BLaER1 (cell line): Measurements from ENCODE around the gene SLC17A5.
A peak's percentile ranks its signal among the peaks of the same experiment; 100 is the strongest.

Source experiments
- H3K27ac ChIP-seq: shearing (Covaris generic); formaldehyde crosslinking; 2 replicates; pipeline ENCODE4 v1.8.1; 2022
- H3K27me3 ChIP-seq: shearing (Covaris generic); formaldehyde crosslinking; 2 replicates; pipeline ENCODE4 v1.8.1; 2022
- H3K36me3 ChIP-seq: shearing (Covaris generic); formaldehyde crosslinking; 2 replicates; pipeline ENCODE4 v1.8.1; 2022
- H3K4me1 ChIP-seq: shearing (Covaris generic); formaldehyde crosslinking; 2 replicates; pipeline ENCODE4 v1.8.1; 2022
- H3K4me2 ChIP-seq: shearing (Covaris generic); formaldehyde crosslinking; 2 replicates; pipeline ENCODE4 v1.8.1; 2022
- H3K4me3 ChIP-seq: shearing (Covaris generic); formaldehyde crosslinking; 2 replicates; pipeline ENCODE4 v1.8.1; 2022
- H3K9ac ChIP-seq: shearing (Covaris generic); formaldehyde crosslinking; 2 replicates; pipeline ENCODE4 v1.8.1; 2022
- H3K9me3 ChIP-seq: shearing (Covaris generic); formaldehyde crosslinking; 2 replicates; pipeline ENCODE4 v1.8.1; 2022
- H4K20me1 ChIP-seq: shearing (Covaris generic); formaldehyde crosslinking; 2 replicates; pipeline ENCODE4 v1.8.1; 2022
- Cebpa-rat ChIP-seq: shearing (Covaris generic); IDR thresholded peaks from 2 replicates; pipeline ENCODE4 v1.8.1; 2022

SLC17A5 gene

GRCh38 chr6:73666393-73666792 lies 12.6 kb upstream of the SLC17A5 start:
- Histone ChIP-seq H3K27ac (no peak overlapping the region), H3K36me3 (no peaks in the 10 kb centered on the region)
- TF ChIP-seq Cebpa-rat, result no peak

GRCh38 chr6:73665686-73666319 lies 12.0 kb upstream of the SLC17A5 start:
- H3K27me3 ChIP-seq, result no peaks in the 10 kb centered on the region
- H3K36me3 ChIP-seq, result no peaks in the 10 kb centered on the region
- no peak overlapping the region for H3K4me3 ChIP-seq
- no peaks in the 10 kb centered on the region for H4K20me1 ChIP-seq
- no peaks in the 10 kb centered on the region; the same call in 1 of the 2 replicates for H3K9me3 ChIP-seq
- no peak overlapping the region for H3K27ac ChIP-seq
- H3K4me1 ChIP-seq, result no peaks in the 10 kb centered on the region
- no peak overlapping the region for H3K9ac ChIP-seq
- H3K4me2 ChIP-seq, result no peak overlapping the region
- TF ChIP-seq Cebpa-rat, result no peak

More at GRCh38 chr6:73666393-73666792, 12.6 kb upstream of the SLC17A5 start:
- H3K4me2 ChIP-seq, result no peak overlapping the region
- no peaks in the 10 kb centered on the region for H4K20me1 ChIP-seq
- H3K9ac ChIP-seq, result no peak overlapping the region
- H3K9me3 ChIP-seq, result no peaks in the 10 kb centered on the region
- no peak overlapping the region for H3K4me3 ChIP-seq
- H3K4me1 ChIP-seq, result no peaks in the 10 kb centered on the region
- no peaks in the 10 kb centered on the region for H3K27me3 ChIP-seq

GRCh38 chr6:73664701-73665100 lies 10.9 kb upstream of the SLC17A5 start:
- no peak overlapping the region for H3K4me3 ChIP-seq
- H4K20me1 ChIP-seq, result no peaks in the 10 kb centered on the region
- no peak overlapping the region for H3K4me2 ChIP-seq
- H3K36me3 ChIP-seq, result no peaks in the 10 kb centered on the region
- no peaks in the 10 kb centered on the region; the same call in 1 of the 2 replicates for H3K9me3 ChIP-seq
- H3K27me3 ChIP-seq, result no peaks in the 10 kb centered on the region
- H3K9ac ChIP-seq, result no peak overlapping the region
- no peaks in the 10 kb centered on the region for H3K4me1 ChIP-seq
- TF ChIP-seq Cebpa-rat, result no peak
- H3K27ac ChIP-seq, result no peak overlapping the region

- Histone ChIP-seq H3K27ac (no peak overlapping the region), H3K4me3 (no peak overlapping the region), H3K9me3 (no peaks in the 10 kb centered on the region; the same call in 1 of the 2 replicates), H3K4me1 (peaks cover 16% of the 10 kb centered on the region), H3K27me3 (no peaks in the 10 kb centered on the region), H4K20me1 (no peaks in the 10 kb centered on the region), H3K36me3 (no peaks in the 10 kb centered on the region), H3K4me2 (no peak overlapping the region), H3K9ac (no peak overlapping the region)
- TF ChIP-seq Cebpa-rat, result no peak
Measured at GRCh38 chr6:73657201-73657600, 3.4 kb upstream of the SLC17A5 start.

GRCh38 chr6:73656531-73657145 lies 2.8 kb upstream of the SLC17A5 start:
- Histone ChIP-seq H3K4me2 (no peak overlapping the region), H3K4me1 (peaks cover 21% of the 10 kb centered on the region), H3K27me3 (no peaks in the 10 kb centered on the region), H3K27ac (no peak overlapping the region), H3K9me3 (no peaks in the 10 kb centered on the region; the same call in 1 of the 2 replicates), H3K4me3 (no peak overlapping the region), H4K20me1 (no peaks in the 10 kb centered on the region), H3K9ac (no peak overlapping the region), H3K36me3 (no peaks in the 10 kb centered on the region)
- no peak for TF ChIP-seq Cebpa-rat

GRCh38 chr6:73655341-73655917 lies 1.6 kb upstream of the SLC17A5 start:
- Histone ChIP-seq H3K4me2 (peak overlapping the region; percentile 90), H3K9me3 (no peaks in the 10 kb centered on the region), H3K9ac (peak overlapping the region; percentile 94; the same call in 1 of the 2 replicates), H3K4me3 (peak overlapping the region; percentile 99), H3K36me3 (no peaks in the 10 kb centered on the region), H3K27ac (no peak overlapping the region; the same call in 1 of the 2 replicates), H3K4me1 (peaks cover 21% of the 10 kb centered on the region), H3K27me3 (no peaks in the 10 kb centered on the region), H4K20me1 (no peaks in the 10 kb centered on the region)
- no peak for TF ChIP-seq Cebpa-rat

- Histone ChIP-seq H3K27ac (peak overlapping the region; percentile 95), H3K9ac (peak overlapping the region; percentile 94), H3K4me2 (peak overlapping the region; percentile 90), H3K27me3 (no peaks in the 10 kb centered on the region), H3K4me3 (peak overlapping the region; percentile 99), H3K9me3 (no peaks in the 10 kb centered on the region), H3K36me3 (peaks cover 10% of the 10 kb centered on the region; the same call in 1 of the 2 replicates), H3K4me1 (peaks cover 21% of the 10 kb centered on the region), H4K20me1 (no peaks in the 10 kb centered on the region)
- TF ChIP-seq Cebpa-rat, result no peak
Measured at GRCh38 chr6:73652637-73653570, 888 bp downstream of the SLC17A5 start.

- Histone ChIP-seq H4K20me1 (no peaks in the 10 kb centered on the region), H3K4me2 (no peak overlapping the region), H3K27me3 (no peaks in the 10 kb centered on the region), H3K4me3 (no peak overlapping the region), H3K9me3 (no peaks in the 10 kb centered on the region), H3K4me1 (peaks cover 13% of the 10 kb centered on the region), H3K9ac (no peak overlapping the region), H3K27ac (no peak overlapping the region), H3K36me3 (peaks cover 10% of the 10 kb centered on the region; the same call in 1 of the 2 replicates)
- TF ChIP-seq Cebpa-rat, result no peak
Measured at GRCh38 chr6:73649783-73650182, 4.0 kb downstream of the SLC17A5 start.

- peaks cover 10% of the 10 kb centered on the region; the same call in 1 of the 2 replicates for H3K36me3 ChIP-seq
- no peak overlapping the region for H3K27ac ChIP-seq
- H3K4me2 ChIP-seq, result no peak overlapping the region
- no peaks in the 10 kb centered on the region for H4K20me1 ChIP-seq
- H3K4me1 ChIP-seq, result peaks cover 9% of the 10 kb centered on the region
- H3K27me3 ChIP-seq, result no peaks in the 10 kb centered on the region
- no peaks in the 10 kb centered on the region for H3K9me3 ChIP-seq
- H3K9ac ChIP-seq, result no peak overlapping the region
- TF ChIP-seq Cebpa-rat, result no peak
- H3K4me3 ChIP-seq, result no peak overlapping the region
Measured at GRCh38 chr6:73648166-73648565, 5.6 kb downstream of the SLC17A5 start.
